ENCODE results near the gene DCST2. TPM values are rescaled to one million over a fixed set of nuclear protein-coding genes. Genes with fewer than 3 reads are reported as not detected.

DCST2 gene
- polyA plus RNA-seq, 1 of the 3 experiments (the other 2 are of a cell fraction), result 0.76 TPM

DNA sequence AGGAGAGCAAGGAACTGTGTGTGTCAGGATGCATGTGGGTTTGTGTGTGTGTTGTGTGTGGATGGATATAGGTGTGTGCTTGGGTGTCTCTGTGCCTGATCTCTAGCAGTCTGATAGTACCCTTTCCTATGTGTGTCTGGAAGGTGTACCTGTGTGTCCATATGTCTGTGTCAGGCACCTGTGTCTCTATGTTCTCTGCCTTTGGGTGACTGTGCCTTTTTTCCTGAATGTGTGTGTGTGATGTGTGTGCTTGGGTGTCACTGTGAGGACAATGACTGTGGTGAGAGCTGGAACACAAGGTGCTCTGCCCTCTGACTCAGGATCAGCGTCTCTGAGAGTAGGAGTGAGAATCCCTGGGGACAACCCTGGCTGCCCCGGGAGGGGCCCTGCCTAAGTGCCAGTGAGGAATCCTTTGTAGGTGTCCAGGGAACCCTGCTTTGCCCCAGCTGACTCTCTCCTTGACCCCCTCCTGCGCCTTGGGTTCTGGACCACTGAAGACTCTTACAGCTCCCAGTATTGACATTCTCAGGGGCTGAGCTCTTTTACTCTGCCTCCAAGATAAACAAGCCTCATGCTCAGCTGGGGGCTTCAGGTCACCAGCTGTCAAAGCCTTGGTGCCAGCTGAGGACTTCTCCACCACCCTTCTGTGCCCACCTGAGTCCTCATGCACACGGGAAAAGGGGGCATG lies 44.3 kb upstream of the DCST2 start (continued):
- TF ChIP-seq RAD21 (IDR thresholded peaks at IDR 0.05; ENCODE audit: low read length), result no peak

DNA sequence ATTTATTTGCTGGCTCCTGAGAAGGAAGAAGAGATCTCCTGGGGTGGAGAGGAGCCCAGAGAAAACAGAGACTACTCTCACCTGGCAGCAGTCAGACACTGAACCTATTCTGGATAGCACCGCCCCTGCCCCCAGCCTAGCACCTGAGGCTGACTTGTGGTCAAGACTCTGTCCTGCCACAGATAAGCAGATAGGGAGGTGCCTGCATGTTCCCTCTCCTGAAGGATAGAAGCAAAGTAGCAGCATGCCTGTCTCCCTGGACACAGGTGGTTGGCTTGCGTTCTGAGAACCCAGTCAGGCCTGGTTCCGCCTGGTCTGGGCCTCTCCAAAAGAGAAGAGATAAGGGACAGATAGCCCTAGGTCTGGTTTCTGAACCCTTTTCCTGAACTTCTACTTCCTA lies 43.8 kb upstream of the DCST2 start:
- TF ChIP-seq RCOR1 (IDR thresholded peaks at IDR 0.05; ENCODE audit: low read length), result no peak
- TF ChIP-seq NRF1 (IDR thresholded peaks at IDR 0.05; ENCODE audit: low read depth, low read length), result no peak
- TF ChIP-seq, protein P1, sequence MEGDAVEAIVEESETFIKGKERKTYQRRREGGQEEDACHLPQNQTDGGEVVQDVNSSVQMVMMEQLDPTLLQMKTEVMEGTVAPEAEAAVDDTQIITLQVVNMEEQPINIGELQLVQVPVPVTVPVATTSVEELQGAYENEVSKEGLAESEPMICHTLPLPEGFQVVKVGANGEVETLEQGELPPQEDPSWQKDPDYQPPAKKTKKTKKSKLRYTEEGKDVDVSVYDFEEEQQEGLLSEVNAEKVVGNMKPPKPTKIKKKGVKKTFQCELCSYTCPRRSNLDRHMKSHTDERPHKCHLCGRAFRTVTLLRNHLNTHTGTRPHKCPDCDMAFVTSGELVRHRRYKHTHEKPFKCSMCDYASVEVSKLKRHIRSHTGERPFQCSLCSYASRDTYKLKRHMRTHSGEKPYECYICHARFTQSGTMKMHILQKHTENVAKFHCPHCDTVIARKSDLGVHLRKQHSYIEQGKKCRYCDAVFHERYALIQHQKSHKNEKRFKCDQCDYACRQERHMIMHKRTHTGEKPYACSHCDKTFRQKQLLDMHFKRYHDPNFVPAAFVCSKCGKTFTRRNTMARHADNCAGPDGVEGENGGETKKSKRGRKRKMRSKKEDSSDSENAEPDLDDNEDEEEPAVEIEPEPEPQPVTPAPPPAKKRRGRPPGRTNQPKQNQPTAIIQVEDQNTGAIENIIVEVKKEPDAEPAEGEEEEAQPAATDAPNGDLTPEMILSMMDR (IDR thresholded peaks at IDR 0.05), result no peak
- TF ChIP-seq, protein P2, sequence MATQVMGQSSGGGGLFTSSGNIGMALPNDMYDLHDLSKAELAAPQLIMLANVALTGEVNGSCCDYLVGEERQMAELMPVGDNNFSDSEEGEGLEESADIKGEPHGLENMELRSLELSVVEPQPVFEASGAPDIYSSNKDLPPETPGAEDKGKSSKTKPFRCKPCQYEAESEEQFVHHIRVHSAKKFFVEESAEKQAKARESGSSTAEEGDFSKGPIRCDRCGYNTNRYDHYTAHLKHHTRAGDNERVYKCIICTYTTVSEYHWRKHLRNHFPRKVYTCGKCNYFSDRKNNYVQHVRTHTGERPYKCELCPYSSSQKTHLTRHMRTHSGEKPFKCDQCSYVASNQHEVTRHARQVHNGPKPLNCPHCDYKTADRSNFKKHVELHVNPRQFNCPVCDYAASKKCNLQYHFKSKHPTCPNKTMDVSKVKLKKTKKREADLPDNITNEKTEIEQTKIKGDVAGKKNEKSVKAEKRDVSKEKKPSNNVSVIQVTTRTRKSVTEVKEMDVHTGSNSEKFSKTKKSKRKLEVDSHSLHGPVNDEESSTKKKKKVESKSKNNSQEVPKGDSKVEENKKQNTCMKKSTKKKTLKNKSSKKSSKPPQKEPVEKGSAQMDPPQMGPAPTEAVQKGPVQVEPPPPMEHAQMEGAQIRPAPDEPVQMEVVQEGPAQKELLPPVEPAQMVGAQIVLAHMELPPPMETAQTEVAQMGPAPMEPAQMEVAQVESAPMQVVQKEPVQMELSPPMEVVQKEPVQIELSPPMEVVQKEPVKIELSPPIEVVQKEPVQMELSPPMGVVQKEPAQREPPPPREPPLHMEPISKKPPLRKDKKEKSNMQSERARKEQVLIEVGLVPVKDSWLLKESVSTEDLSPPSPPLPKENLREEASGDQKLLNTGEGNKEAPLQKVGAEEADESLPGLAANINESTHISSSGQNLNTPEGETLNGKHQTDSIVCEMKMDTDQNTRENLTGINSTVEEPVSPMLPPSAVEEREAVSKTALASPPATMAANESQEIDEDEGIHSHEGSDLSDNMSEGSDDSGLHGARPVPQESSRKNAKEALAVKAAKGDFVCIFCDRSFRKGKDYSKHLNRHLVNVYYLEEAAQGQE (IDR thresholded peaks at IDR 0.05; ENCODE audit: low read depth, low read length), result no peak
- TF ChIP-seq RFX5 (IDR thresholded peaks at IDR 0.05; ENCODE audit: low read length), result no peak
- TF ChIP-seq EP300 (IDR thresholded peaks at IDR 0.05; ENCODE audit: borderline replicate concordance in 1 of 2, low read depth in 1 of 2, low read length in 1 of 2), result no peak
- TF ChIP-seq, protein P3, sequence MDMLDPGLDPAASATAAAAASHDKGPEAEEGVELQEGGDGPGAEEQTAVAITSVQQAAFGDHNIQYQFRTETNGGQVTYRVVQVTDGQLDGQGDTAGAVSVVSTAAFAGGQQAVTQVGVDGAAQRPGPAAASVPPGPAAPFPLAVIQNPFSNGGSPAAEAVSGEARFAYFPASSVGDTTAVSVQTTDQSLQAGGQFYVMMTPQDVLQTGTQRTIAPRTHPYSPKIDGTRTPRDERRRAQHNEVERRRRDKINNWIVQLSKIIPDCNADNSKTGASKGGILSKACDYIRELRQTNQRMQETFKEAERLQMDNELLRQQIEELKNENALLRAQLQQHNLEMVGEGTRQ (IDR thresholded peaks at IDR 0.05; ENCODE audit: borderline replicate concordance, low read depth, low read length), result no peak
- DNase-seq, result no peak
- H3K4me2 ChIP-seq, result no peak overlapping the region
- ChIA-PET CTCF (interaction anchor here (1.4 to 29.9 kb wide), 4 partner anchors 12 to 60 kb away, joined by 3 to 573 read pairs (median 62); partner anchors contain the start of genes ADAM15, DCST1, DCST2 and EFNA4), POLR2A (no interaction called here)
- 88% methylated on average over 3 of the region's 3 CpGs for WGBS (ENCODE audit: low lambda C conversion rate)
- H3K27ac ChIP-seq (ENCODE audit: low read depth in 2 of 2, low read length in 1 of 2), result no peak overlapping the region
- H4K20me1 ChIP-seq (ENCODE audit: insufficient read depth), result no peaks in the 10 kb centered on the region
- H3K9me3 ChIP-seq, result no peaks in the 10 kb centered on the region
- H3K27me3 ChIP-seq (ENCODE audit: insufficient read depth), result peaks cover 23% of the 10 kb centered on the region
- peaks cover 12% of the 10 kb centered on the region for H3F3A ChIP-seq (replicated peaks; ENCODE audit: insufficient read depth)
- no peak overlapping the region for H2AFZ ChIP-seq (ENCODE audit: low read depth)
- peaks cover 15 to 16% of the 10 kb centered on the region in 2 experiments; a peak in 2 of 4 replicates for H3K4me1 ChIP-seq (ENCODE audit: control insufficient read depth in 1 of 2, insufficient read depth in 2 of 2, low read depth in 1 of 2, low read length in 1 of 2)
- H3K4me3 ChIP-seq (ENCODE audit: low read depth in 2 of 2, low read length in 1 of 2), result no peak overlapping the region
- no peaks in the 10 kb centered on the region for H3K79me2 ChIP-seq (ENCODE audit: insufficient read depth)
- no peak overlapping the region for H3K9ac ChIP-seq
- H3K36me3 ChIP-seq (replicated peaks in 1 of 2; ENCODE audit: control insufficient read depth in 1 of 2, insufficient read depth in 2 of 2, low read length in 1 of 2), result no peaks in the 10 kb centered on the region
- no peaks in the 10 kb centered on the region for H3K9me2 ChIP-seq
